Activated naive CD4-positive, alpha-beta T cell treated with anti-CD3 and anti-CD28 coated beads, Interleukin-2, amount 50 U/mL, for 72 hours (primary cell): ENCODE measurements around the gene SRGAP2C. TPM values are rescaled to one million over a fixed set of nuclear protein-coding genes. Genes with fewer than 3 reads are reported as not detected.
A peak's percentile ranks its signal among the peaks of the same experiment; 100 is the strongest.
"Not testable (repeated sequence)": the region's sequence is repeated elsewhere in the genome, so short reads cannot be mapped to it uniquely, and the experiment has no call there.

Experiments used
- ATAC-seq, 2 donors: fragments of 150-1000 bp; cut with Tn5 transposase; 2 replicates each; pipeline ENCODE4 v1.10.0; 2021; ENCODE audit warnings: mild to moderate bottlenecking in 2 of 2, moderate library complexity in 2 of 2
- DNase-seq, 2 donors: peaks; one replicate each; pipeline ENCODE4 v3.0.0; 2021 to 2022; ENCODE audit warnings: low spot score in 2 of 2
- H3K27ac Mint-ChIP-seq, 2 donors: one replicate each; pipeline ENCODE4 v1.8.0; 2022; ENCODE audit warnings: mild to moderate bottlenecking in 2 of 2, mixed read lengths in 2 of 2
- H3K36me3 Mint-ChIP-seq, 2 donors: one replicate each; pipeline ENCODE4 v1.8.0; 2022; ENCODE audit warnings: mixed read lengths in 2 of 2
- H3K9me3 Mint-ChIP-seq, 2 donors: one replicate each; pipeline ENCODE4 v1.8.0; 2022; ENCODE audit warnings: mixed read lengths in 2 of 2
- total RNA-seq, 2 donors: library from RNA; stranded (reverse); gene quantifications; one replicate each; pipeline ENCODE4 v1.2.3, GENCODE V29; 2022

Gene SRGAP2C
- total RNA-seq, 2 donors from 2014 or later = 12.5 to 51.8 TPM

- H3K27ac Mint-ChIP-seq, DNase-seq, ATAC-seq, H3K9me3 Mint-ChIP-seq, H3K36me3 Mint-ChIP-seq: not testable (repeated sequence)
Measured at GRCh38 chr1:121254618-121255017, 69.8 kb downstream of the SRGAP2C start.

- DNase-seq, H3K27ac Mint-ChIP-seq, H3K9me3 Mint-ChIP-seq, ATAC-seq, H3K36me3 Mint-ChIP-seq: not testable (repeated sequence)
Measured at GRCh38 chr1:121257632-121258031, 72.9 kb downstream of the SRGAP2C start.

- ATAC-seq, H3K36me3 Mint-ChIP-seq, DNase-seq, H3K27ac Mint-ChIP-seq, H3K9me3 Mint-ChIP-seq: not testable (repeated sequence)
Measured at GRCh38 chr1:121258134-121258533, 73.4 kb downstream of the SRGAP2C start.

GRCh38 chr1:121260205-121260604, 75.4 kb downstream of the SRGAP2C start:
- not testable (repeated sequence) for H3K9me3 Mint-ChIP-seq, H3K27ac Mint-ChIP-seq, DNase-seq, ATAC-seq, H3K36me3 Mint-ChIP-seq

- H3K9me3 Mint-ChIP-seq, ATAC-seq, H3K36me3 Mint-ChIP-seq, H3K27ac Mint-ChIP-seq, DNase-seq: not testable (repeated sequence)
Measured at GRCh38 chr1:121262163-121262562, 77.4 kb downstream of the SRGAP2C start.

GRCh38 chr1:121263789-121264244, 79.0 kb downstream of the SRGAP2C start:
- not testable (repeated sequence) for H3K9me3 Mint-ChIP-seq, H3K27ac Mint-ChIP-seq, H3K36me3 Mint-ChIP-seq
- DNase-seq (peak in 1 of 2 donors; percentile 4), ATAC-seq (peak; percentile 95 to 97)

- not testable (repeated sequence) for H3K9me3 Mint-ChIP-seq, H3K27ac Mint-ChIP-seq, DNase-seq, ATAC-seq, H3K36me3 Mint-ChIP-seq
Measured at GRCh38 chr1:121267072-121267471, 82.3 kb downstream of the SRGAP2C start.

GRCh38 chr1:121269309-121269708, 84.5 kb downstream of the SRGAP2C start:
- H3K27ac Mint-ChIP-seq = not testable (repeated sequence)

GRCh38 chr1:121269973-121270372, 85.2 kb downstream of the SRGAP2C start:
- not testable (repeated sequence) for H3K36me3 Mint-ChIP-seq, DNase-seq, H3K9me3 Mint-ChIP-seq
- ATAC-seq = peak; percentile 77 to 90
- peak overlapping the region in 1 of 2 donors; percentile 22 for H3K27ac Mint-ChIP-seq

More at GRCh38 chr1:121269309-121269708, 84.5 kb downstream of the SRGAP2C start:
- H3K9me3 Mint-ChIP-seq, H3K36me3 Mint-ChIP-seq, DNase-seq: not testable (repeated sequence)
- peak in 1 of 2 donors; percentile 34 for ATAC-seq

- not testable (repeated sequence) for DNase-seq, ATAC-seq, H3K27ac Mint-ChIP-seq, H3K36me3 Mint-ChIP-seq, H3K9me3 Mint-ChIP-seq
Measured at GRCh38 chr1:121271143-121271715, 86.5 kb downstream of the SRGAP2C start.

GRCh38 chr1:121275435-121275834, 90.7 kb downstream of the SRGAP2C start:
- not testable (repeated sequence) for H3K27ac Mint-ChIP-seq, H3K36me3 Mint-ChIP-seq, ATAC-seq, H3K9me3 Mint-ChIP-seq, DNase-seq

GRCh38 chr1:121278202-121278601, 93.4 kb downstream of the SRGAP2C start:
- not testable (repeated sequence) for H3K9me3 Mint-ChIP-seq, H3K36me3 Mint-ChIP-seq, H3K27ac Mint-ChIP-seq, DNase-seq
- ATAC-seq = peak in 1 of 2 donors; percentile 30

- not testable (repeated sequence) for H3K9me3 Mint-ChIP-seq, ATAC-seq, H3K27ac Mint-ChIP-seq, H3K36me3 Mint-ChIP-seq, DNase-seq
Measured at GRCh38 chr1:121278777-121279547, 94.2 kb downstream of the SRGAP2C start.

GRCh38 chr1:121279548-121279898, 94.7 kb downstream of the SRGAP2C start:
- not testable (repeated sequence) for ATAC-seq, H3K27ac Mint-ChIP-seq, DNase-seq, H3K9me3 Mint-ChIP-seq, H3K36me3 Mint-ChIP-seq

GRCh38 chr1:121280699-121281317, 96.0 kb downstream of the SRGAP2C start:
- not testable (repeated sequence) for H3K27ac Mint-ChIP-seq, H3K9me3 Mint-ChIP-seq, ATAC-seq, H3K36me3 Mint-ChIP-seq, DNase-seq

- not testable (repeated sequence) for H3K27ac Mint-ChIP-seq, H3K9me3 Mint-ChIP-seq, H3K36me3 Mint-ChIP-seq, DNase-seq
- ATAC-seq = peak in 1 of 2 donors; percentile 88
Measured at GRCh38 chr1:121281480-121281879, 96.7 kb downstream of the SRGAP2C start.

- ATAC-seq, H3K36me3 Mint-ChIP-seq, DNase-seq: not testable (repeated sequence)
Measured at GRCh38 chr1:121283587-121284180, 98.9 kb downstream of the SRGAP2C start.

More at GRCh38 chr1:121283587-121284180, 98.9 kb downstream of the SRGAP2C start:
- not testable (repeated sequence) for H3K9me3 Mint-ChIP-seq, H3K27ac Mint-ChIP-seq
